Mammary microvascular endothelial cell (primary cell): ENCODE data around the gene DMC1. TPM values are rescaled to one million over a fixed set of nuclear protein-coding genes. Genes with fewer than 3 reads are reported as not detected.

Experiments
- total RNA-seq: library from RNA; depleted of rRNA; stranded (reverse); fragments of >200 nt; gene quantifications from 2 replicates; pipeline ENCODE4 v1.2.3, GENCODE V29; 2015

The DMC1 gene
- 0.53 and 1.9 TPM in 2 replicates for total RNA-seq

GRCh38 chr22:38569972-38570778 is at the start of gene DMC1:
DMC1 (minus strand) TSS chr22:38570183; CDS start chr22:38568256, 1,927 bp downstream.

GRCh38 chr22:38506118-38506962 is 63.6 kb downstream of the DMC1 start, which contains the start of gene DDX17:
DDX17 (minus strand) TSS chr22:38506311.

Other genes starting within 250 kb of the DMC1 start
- gene KCNJ4, start 115.0 kb downstream of the DMC1 start, total RNA-seq: not detected in 2 replicates
- 30.4 and 32.4 TPM in 2 replicates for gene KDELR3, start 102.1 kb downstream of the DMC1 start, total RNA-seq
- gene DDX17, start 63.9 kb downstream of the DMC1 start, total RNA-seq: 205 and 212 TPM in 2 replicates
- gene FAM227A, start 86.2 kb upstream of the DMC1 start, total RNA-seq: not detected in 2 replicates
- gene CBY1, start 86.5 kb upstream of the DMC1 start, total RNA-seq: 20.3 and 22.7 TPM in 2 replicates
- gene TOMM22, start 111.8 kb upstream of the DMC1 start, total RNA-seq: 83.6 and 96.4 TPM in 2 replicates
- gene JOSD1, start 130.8 kb upstream of the DMC1 start, total RNA-seq: 78.4 and 87.0 TPM in 2 replicates
- gene GTPBP1, start 135.8 kb upstream of the DMC1 start, total RNA-seq: 27.6 and 28.2 TPM in 2 replicates
- gene SUN2, start 185.8 kb upstream of the DMC1 start, total RNA-seq: 69.0 and 82.1 TPM in 2 replicates
- 13.5 and 16.5 TPM in 2 replicates for gene DNAL4, start 224.0 kb upstream of the DMC1 start, total RNA-seq